Measurements from ENCODE around the gene PANK2. TPM values are rescaled to one million over a fixed set of nuclear protein-coding genes. Genes with fewer than 3 reads are reported as not detected.

The PANK2 gene
- total RNA-seq, 1 donor from 2014 or later = 39.7 TPM

- TF ChIP-seq CTCF (IDR thresholded peaks at IDR 0.05) = no peak
- H3K9me3 Mint-ChIP-seq (ENCODE audit: low read depth) = no peaks in the 10 kb centered on the region
- no peaks in the 10 kb centered on the region for H3K27me3 Mint-ChIP-seq (ENCODE audit: low read depth)
- H3K27ac Mint-ChIP-seq (ENCODE audit: unreplicated experiment) = no peak overlapping the region
- peaks cover 41% of the 10 kb centered on the region for H3K36me3 Mint-ChIP-seq (ENCODE audit: low read depth)
- DNase-seq (ENCODE audit: low spot score) = no peak
- H3K4me3 Mint-ChIP-seq (ENCODE audit: unreplicated experiment) = no peak overlapping the region
- H3K4me1 Mint-ChIP-seq (ENCODE audit: low read depth) = no peaks in the 10 kb centered on the region
Measured at GRCh38 chr20:3858689-3859088, 30.5 kb upstream of the PANK2 start.

GRCh38 chr20:3861191-3861590, 28.0 kb upstream of the PANK2 start:
- DNase-seq (ENCODE audit: low spot score) = no peak
- no peak for TF ChIP-seq CTCF (IDR thresholded peaks at IDR 0.05)
- H3K36me3 Mint-ChIP-seq (ENCODE audit: low read depth) = peaks cover 41% of the 10 kb centered on the region
- H3K9me3 Mint-ChIP-seq (ENCODE audit: low read depth) = no peaks in the 10 kb centered on the region
- no peak overlapping the region for H3K27ac Mint-ChIP-seq (ENCODE audit: unreplicated experiment)
- H3K27me3 Mint-ChIP-seq (ENCODE audit: low read depth) = no peaks in the 10 kb centered on the region
- H3K4me3 Mint-ChIP-seq (ENCODE audit: unreplicated experiment) = no peak overlapping the region
- H3K4me1 Mint-ChIP-seq (ENCODE audit: low read depth) = no peaks in the 10 kb centered on the region

- Mint-ChIP-seq H3K9me3 (ENCODE audit: low read depth) (no peaks in the 10 kb centered on the region), H3K4me3 (ENCODE audit: unreplicated experiment) (no peak overlapping the region), H3K27ac (ENCODE audit: unreplicated experiment) (no peak overlapping the region), H3K36me3 (ENCODE audit: low read depth) (peaks cover 38% of the 10 kb centered on the region), H3K4me1 (ENCODE audit: low read depth) (no peaks in the 10 kb centered on the region), H3K27me3 (ENCODE audit: low read depth) (no peaks in the 10 kb centered on the region)
- no peak for TF ChIP-seq CTCF (IDR thresholded peaks at IDR 0.05)
- DNase-seq (ENCODE audit: low spot score) = no peak
Measured at GRCh38 chr20:3862333-3862732, 26.9 kb upstream of the PANK2 start.

GRCh38 chr20:3863317-3863716, 25.9 kb upstream of the PANK2 start:
- Mint-ChIP-seq H3K4me3 (ENCODE audit: unreplicated experiment) (no peak overlapping the region), H3K4me1 (ENCODE audit: low read depth) (no peaks in the 10 kb centered on the region), H3K27ac (ENCODE audit: unreplicated experiment) (no peak overlapping the region)

GRCh38 chr20:3864518-3864917, 24.7 kb upstream of the PANK2 start:
- Mint-ChIP-seq H3K9me3 (ENCODE audit: low read depth) (no peaks in the 10 kb centered on the region), H3K27me3 (ENCODE audit: low read depth) (no peaks in the 10 kb centered on the region), H3K36me3 (ENCODE audit: low read depth) (peaks cover 29% of the 10 kb centered on the region), H3K27ac (ENCODE audit: unreplicated experiment) (no peak overlapping the region), H3K4me3 (ENCODE audit: unreplicated experiment) (no peak overlapping the region), H3K4me1 (ENCODE audit: low read depth) (no peaks in the 10 kb centered on the region)
- DNase-seq (ENCODE audit: low spot score) = no peak
- no peak for TF ChIP-seq CTCF (IDR thresholded peaks at IDR 0.05)

More at GRCh38 chr20:3863317-3863716, 25.9 kb upstream of the PANK2 start:
- H3K9me3 Mint-ChIP-seq (ENCODE audit: low read depth) = no peaks in the 10 kb centered on the region
- peaks cover 33% of the 10 kb centered on the region for H3K36me3 Mint-ChIP-seq (ENCODE audit: low read depth)
- TF ChIP-seq CTCF (IDR thresholded peaks at IDR 0.05) = no peak
- no peak for DNase-seq (ENCODE audit: low spot score)
- no peaks in the 10 kb centered on the region for H3K27me3 Mint-ChIP-seq (ENCODE audit: low read depth)
